ENCODE results near the gene BLID. TPM values are rescaled to one million over a fixed set of nuclear protein-coding genes. Genes with fewer than 3 reads are reported as not detected.

The BLID gene
- total and polyA plus RNA-seq, 10 of the 15 experiments (the other 5 are each of a cell fraction or from before 2014, with no cell fraction given) = not detected

- TF ChIP-seq SP1 (IDR thresholded peaks at IDR 0.05; ENCODE audit: low read depth, low read length) = no peak
Observed at GRCh38 chr11:122094836-122095235, 21.2 kb downstream of the BLID start (continued).

GRCh38 chr11:122093731-122094275 is 22.2 kb downstream of the BLID start:
- Histone ChIP-seq H3K27ac (ENCODE audit: control insufficient read depth, insufficient read depth) (no peak overlapping the region), H3K4me2 (ENCODE audit: control insufficient read depth, insufficient read depth) (no peak overlapping the region), H3K79me2 (ENCODE audit: control insufficient read depth, insufficient read depth, low read length) (no peaks in the 10 kb centered on the region), H2AFZ (ENCODE audit: control insufficient read depth, low read depth, low read length) (no peak overlapping the region), H3K27me3 (replicated peaks in 1 of 2; ENCODE audit: control insufficient read depth in 2 of 2, insufficient read depth in 2 of 2, low read length in 1 of 2) (no peaks in the 10 kb centered on the region; a peak in 1 of 4 replicates), H3K4me3 (no peak overlapping the region), H4K20me1 (ENCODE audit: control insufficient read depth, insufficient read depth) (no peaks in the 10 kb centered on the region), H3K9me3 (replicated peaks; ENCODE audit: control insufficient read depth, insufficient read depth, low read length) (no peaks in the 10 kb centered on the region), H3K4me1 (ENCODE audit: control insufficient read depth, insufficient read depth, low read length) (no peaks in the 10 kb centered on the region), H3K36me3 (ENCODE audit: control insufficient read depth in 2 of 2, insufficient read depth in 2 of 2, low read length in 1 of 2) (no peaks in the 10 kb centered on the region), H3K9ac (ENCODE audit: control insufficient read depth, insufficient read depth, low read length) (no peak overlapping the region)
- 12% methylated on average over 5 of the region's 5 CpGs for WGBS (ENCODE audit: insufficient coverage, insufficient replicate concordance, low lambda C conversion rate, missing lambda C conversion rate)
- no peak for FAIRE-seq
- intact Hi-C loops (cut with micrococcal nuclease; ENCODE audit: unreplicated experiment) = no loop called here
- SMC1A ChIA-PET (ENCODE audit: uncharacterized antibody, unreplicated experiment) = no interaction called here
- no peak for ATAC-seq
- no peak for DNase-seq (ENCODE audit: low read depth, low spot score)
- RAD21 ChIA-PET (ENCODE audit: unreplicated experiment) = no interaction called here
- CTCF ChIA-PET = interaction anchor here (0.6 to 0.8 kb wide), 2 partner anchors 15 to 73 kb away, joined by 3 to 4 read pairs; no protein-coding TSS in a partner anchor
- in situ Hi-C loops (cut with MboI) = no loop called here
- no TSS peak for BruUV-seq (replicated peaks)
- POLR2A ChIA-PET = interaction anchor here (0.6 kb wide), 1 partner anchor 15 kb away, joined by 3 read pairs; no protein-coding TSS in a partner anchor
- TF ChIP-seq SMAD1 (IDR thresholded peaks at IDR 0.05; ENCODE audit: low read depth, partially characterized antibody) = no peak
- TF ChIP-seq ZNF687 (IDR thresholded peaks at IDR 0.05) = no peak
- TF ChIP-seq EP300 (IDR thresholded peaks at IDR 0.05; ENCODE audit: borderline replicate concordance in 1 of 2, control insufficient read depth in 1 of 2, low read depth in 2 of 2, low read length in 2 of 2) = no peak
- TF ChIP-seq BRCA1 (IDR thresholded peaks at IDR 0.05; ENCODE audit: low read depth, low read length) = no peak
- no peak for TF ChIP-seq EED (IDR thresholded peaks at IDR 0.05; ENCODE audit: low read depth)
- no peak for TF ChIP-seq TCF7 (IDR thresholded peaks at IDR 0.05; ENCODE audit: borderline replicate concordance)
- TF ChIP-seq YBX1 (IDR thresholded peaks at IDR 0.05) = no peak
- TF ChIP-seq CUX1 (IDR thresholded peaks at IDR 0.05; ENCODE audit: insufficient replicate concordance, low read depth, low read length) = no peak
- TF ChIP-seq JUNB (IDR thresholded peaks at IDR 0.05) = no peak
- TF ChIP-seq NFXL1 (IDR thresholded peaks at IDR 0.05; ENCODE audit: borderline replicate concordance) = no peak
- no peak for TF ChIP-seq MTA2 (IDR thresholded peaks at IDR 0.05; ENCODE audit: low read depth)
- no peak for TF ChIP-seq TCF3 (IDR thresholded peaks at IDR 0.05; ENCODE audit: borderline replicate concordance, insufficient read depth, low read depth, low read length)
